SW480 (cell line): ENCODE data around the gene GPR151.
"Not testable (repeated sequence)": the region's sequence is repeated elsewhere in the genome, so short reads cannot be mapped to it uniquely, and the experiment has no call there.

ENCODE experiments used
- DNase-seq: peaks from one replicate; pipeline ENCODE4 v3.0.0-alpha.2; 2016; ENCODE audit warnings: low spot score

Gene GPR151

GRCh38 chr5:146516151-146516475 is at the start of gene GPR151:
Gene GPR151, minus strand, starts transcription at chr5:146516190. Its CDS starts 77 bp downstream, at chr5:146516113.
- no peak for DNase-seq

GRCh38 chr5:146564007-146564762 is 48.2 kb upstream of the GPR151 start:
- DNase-seq: peak; percentile 37

GRCh38 chr5:146562461-146562860 is 46.5 kb upstream of the GPR151 start:
- no peak for DNase-seq

GRCh38 chr5:146561711-146562110 is 45.7 kb upstream of the GPR151 start:
- no peak for DNase-seq

- DNase-seq: no peak
Observed at GRCh38 chr5:146560205-146560812, 44.3 kb upstream of the GPR151 start.

GRCh38 chr5:146556884-146557283 is 40.9 kb upstream of the GPR151 start:
- DNase-seq: not testable (repeated sequence)

GRCh38 chr5:146553446-146553845 is 37.5 kb upstream of the GPR151 start:
- no peak for DNase-seq

- no peak for DNase-seq
Observed at GRCh38 chr5:146549615-146550014, 33.6 kb upstream of the GPR151 start.

GRCh38 chr5:146548781-146549449 is 32.9 kb upstream of the GPR151 start:
- no peak for DNase-seq

- no peak for DNase-seq
Observed at GRCh38 chr5:146544232-146544631, 28.2 kb upstream of the GPR151 start.

GRCh38 chr5:146541958-146542849 is 26.2 kb upstream of the GPR151 start:
- DNase-seq: peak; percentile 75

- no peak for DNase-seq
Observed at GRCh38 chr5:146540414-146540813, 24.4 kb upstream of the GPR151 start.

- peak; percentile 29 for DNase-seq
Observed at GRCh38 chr5:146539973-146540372, 24.0 kb upstream of the GPR151 start.

GRCh38 chr5:146538432-146538831 is 22.4 kb upstream of the GPR151 start:
- DNase-seq: no peak

GRCh38 chr5:146533882-146534281 is 17.9 kb upstream of the GPR151 start:
- DNase-seq: no peak

- peak; percentile 72 for DNase-seq
Observed at GRCh38 chr5:146533260-146533857, 17.4 kb upstream of the GPR151 start.

- DNase-seq: no peak
Observed at GRCh38 chr5:146529984-146530383, 14.0 kb upstream of the GPR151 start.

GRCh38 chr5:146528236-146528635 is 12.2 kb upstream of the GPR151 start:
- DNase-seq: no peak

GRCh38 chr5:146527785-146528184 is 11.8 kb upstream of the GPR151 start:
- DNase-seq: no peak

GRCh38 chr5:146523698-146524097 is 7.7 kb upstream of the GPR151 start:
- no peak for DNase-seq

- no peak for DNase-seq
Observed at GRCh38 chr5:146521403-146522106, 5.6 kb upstream of the GPR151 start.
